HG03342 (cell line): ENCODE results near the gene INPP5E.
"Not testable (repeated sequence)": the region's sequence is repeated elsewhere in the genome, so short reads cannot be mapped to it uniquely, and the experiment has no call there.

ENCODE experiments used
- ATAC-seq: cut with Tn5 transposase; IDR thresholded peaks from one replicate; pipeline ENCODE4 v1.9.1; 2021; ENCODE audit warnings: mild to moderate bottlenecking, moderate library complexity; ENCODE audit not compliant: unreplicated experiment

The INPP5E gene

DNA sequence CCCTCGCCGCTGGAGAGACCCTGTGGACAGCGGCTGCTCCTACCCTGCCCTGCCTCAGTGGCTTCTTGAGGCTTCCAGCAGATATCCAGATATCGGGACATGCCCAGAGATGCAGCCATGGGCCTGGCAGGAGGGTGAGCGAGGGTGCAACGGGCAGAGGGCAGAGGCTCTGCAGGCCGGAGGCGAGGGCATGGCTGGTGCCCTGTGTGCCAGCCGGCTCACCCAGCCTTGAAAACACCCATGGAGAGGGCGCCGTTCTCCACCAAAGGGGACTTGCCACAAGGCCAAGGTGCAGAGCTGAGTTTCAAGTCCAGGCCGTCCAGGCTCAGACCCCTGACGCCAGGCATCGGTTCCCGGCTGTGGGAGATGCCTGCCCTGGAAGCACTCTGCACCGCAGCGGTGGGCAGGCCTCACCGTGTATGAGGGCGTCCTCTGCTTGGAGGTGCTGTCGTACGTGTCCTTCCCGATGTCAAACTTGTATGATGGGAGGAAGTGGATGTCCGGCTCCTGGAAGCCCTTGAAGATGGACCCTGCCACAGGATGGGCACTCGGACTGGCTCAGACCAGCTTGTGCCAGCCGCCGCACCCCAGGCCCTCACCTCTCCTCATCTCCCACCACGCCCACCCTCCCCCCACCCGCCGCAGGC is 8.9 kb downstream of the INPP5E start:
- no peak for ATAC-seq

DNA sequence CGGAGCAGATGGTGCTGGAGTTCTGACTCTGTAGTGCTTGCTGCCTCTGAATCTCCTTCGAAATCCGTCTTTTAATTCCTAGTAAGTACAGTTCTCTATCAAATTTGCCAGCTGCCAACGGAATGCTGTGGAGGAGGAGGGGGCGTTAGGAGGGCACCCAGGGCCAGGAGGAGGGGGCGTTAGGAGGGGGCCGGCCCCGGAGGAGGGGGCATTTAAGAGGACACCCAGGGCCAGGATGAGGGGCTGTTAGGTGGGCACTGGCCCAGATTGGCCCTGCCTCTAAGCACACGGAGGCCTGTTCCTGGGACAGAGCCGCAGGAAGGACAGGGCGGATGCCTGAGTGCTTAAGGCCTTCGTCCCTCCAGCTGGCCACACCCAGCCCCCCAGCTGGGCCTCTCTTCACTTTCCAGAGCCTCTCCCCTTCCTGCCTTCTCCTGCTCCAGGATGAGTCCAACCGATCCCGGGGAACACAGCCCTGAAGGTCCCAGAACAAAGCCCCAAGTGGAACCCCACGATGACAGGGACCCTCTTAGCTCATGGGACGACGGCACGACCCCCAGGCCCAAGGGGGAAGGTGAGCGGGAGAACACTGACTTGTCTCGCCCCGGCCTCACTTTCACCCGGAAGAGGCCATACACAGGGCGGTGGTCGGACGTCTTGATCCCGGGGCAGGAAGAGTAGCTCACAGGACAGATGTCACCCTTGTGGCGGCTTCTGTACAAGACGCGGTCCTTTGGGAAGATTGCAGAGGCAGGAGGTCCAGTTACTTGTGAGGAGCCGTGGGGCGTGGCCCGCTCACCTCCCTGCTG is 9.8 kb downstream of the INPP5E start:
- ATAC-seq, result no peak

- no peak for ATAC-seq
These were observed 10.5 kb downstream of the INPP5E start for GRCh38 chr9:136429075-136429628.

DNA sequence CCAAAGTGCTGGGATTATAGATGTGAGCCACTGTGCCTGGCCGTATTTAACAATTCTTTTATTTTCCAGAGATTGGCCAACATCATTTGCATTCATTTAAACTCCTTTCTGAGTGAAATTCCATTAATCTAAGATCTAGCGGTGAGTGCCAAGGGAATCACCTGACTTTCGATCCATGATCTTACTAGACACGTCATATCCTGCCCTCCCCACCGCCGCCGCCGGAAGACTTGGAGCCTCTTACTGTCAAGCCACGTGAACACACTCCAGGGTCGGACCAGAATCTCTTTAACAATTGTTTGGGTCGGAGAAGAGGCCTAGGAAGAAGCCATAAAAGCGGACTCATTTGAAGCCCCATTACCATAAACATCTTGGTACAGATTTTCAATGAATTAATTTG is 12.9 kb downstream of the INPP5E start:
- no peak for ATAC-seq

GRCh38 chr9:136425367-136425766 is 14.3 kb downstream of the INPP5E start:
- not testable (repeated sequence) for ATAC-seq

DNA sequence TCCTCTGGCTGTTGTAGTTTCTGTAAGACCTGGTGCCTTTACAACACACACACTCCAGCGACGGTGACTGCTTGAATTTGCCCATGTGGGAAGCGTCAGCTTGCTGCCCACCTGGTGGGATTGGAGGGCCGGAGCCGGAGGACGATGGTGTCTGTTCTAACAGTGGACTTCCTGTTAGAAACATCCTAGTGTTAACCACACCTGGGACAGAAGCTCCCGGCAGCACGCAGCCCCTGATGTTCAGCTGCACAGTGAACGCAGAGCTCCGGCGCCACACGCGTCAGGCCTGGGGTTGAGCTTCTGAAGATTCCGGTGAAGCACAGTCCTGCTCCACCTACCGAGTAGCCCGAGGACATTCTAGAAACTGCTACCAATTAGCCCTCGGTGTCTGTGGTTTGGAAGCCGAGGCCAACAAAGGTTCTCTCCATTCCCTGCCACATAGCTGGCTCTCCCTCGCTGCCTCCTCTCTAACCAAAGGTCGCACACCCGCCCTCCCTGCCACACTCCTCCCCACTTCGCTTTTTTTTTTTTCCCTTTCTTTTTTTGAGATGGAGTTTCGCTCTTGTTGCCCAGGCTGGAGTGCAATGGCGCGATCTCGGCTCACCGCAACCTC is 14.8 kb downstream of the INPP5E start:
- ATAC-seq, result no peak

GRCh38 chr9:136423432-136424146 is 16.1 kb downstream of the INPP5E start:
- ATAC-seq, result no peak

GRCh38 chr9:136422876-136423275 is 16.8 kb downstream of the INPP5E start:
- ATAC-seq, result no peak

DNA sequence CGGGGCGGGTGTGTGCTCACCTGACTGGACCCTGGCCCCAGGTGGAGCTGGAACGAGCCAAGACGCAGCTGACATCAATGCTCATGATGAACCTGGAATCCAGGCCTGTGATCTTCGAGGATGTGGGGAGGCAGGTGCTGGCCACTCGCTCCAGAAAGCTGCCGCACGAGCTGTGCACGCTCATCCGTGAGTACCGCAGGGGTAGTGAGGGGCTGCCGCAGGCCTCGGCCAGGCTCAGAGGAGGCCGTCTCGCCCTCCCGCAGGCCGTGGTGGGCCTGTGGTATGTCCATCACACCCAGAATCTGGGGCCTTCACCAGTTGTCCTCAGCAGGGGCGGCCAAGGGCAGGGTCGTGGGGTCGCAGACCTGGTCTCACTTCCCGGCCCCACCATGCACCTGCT is 17.9 kb downstream of the INPP5E start:
- no peak for ATAC-seq

GRCh38 chr9:136419092-136419420 is 20.6 kb downstream of the INPP5E start:
- ATAC-seq, result no peak

GRCh38 chr9:136418182-136419091 is 21.2 kb downstream of the INPP5E start:
- no peak for ATAC-seq

GRCh38 chr9:136416914-136417313 is 22.7 kb downstream of the INPP5E start:
- ATAC-seq, result no peak

DNA sequence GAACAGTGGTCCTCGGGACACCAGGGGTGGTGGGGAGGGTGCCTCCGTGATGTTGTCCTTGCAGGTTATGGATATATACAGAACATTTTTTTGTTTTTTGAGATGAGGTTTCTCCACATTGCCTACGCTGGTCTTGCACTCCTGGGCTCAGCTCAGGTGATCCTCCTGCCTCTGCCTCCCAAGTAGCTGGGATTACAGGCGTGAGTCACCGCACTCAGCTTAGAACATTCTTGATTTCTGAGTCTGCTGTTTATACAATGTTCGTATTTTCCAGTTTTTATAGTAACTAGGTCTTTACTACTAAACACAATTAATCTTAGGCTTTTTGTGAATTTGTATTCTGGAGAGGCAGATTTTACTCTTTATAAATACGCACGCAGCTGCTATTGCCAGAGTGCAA is 23.2 kb downstream of the INPP5E start:
- no peak for ATAC-seq

- no peak for ATAC-seq
These were observed 26.7 kb downstream of the INPP5E start for GRCh38 chr9:136412962-136413361.

DNA sequence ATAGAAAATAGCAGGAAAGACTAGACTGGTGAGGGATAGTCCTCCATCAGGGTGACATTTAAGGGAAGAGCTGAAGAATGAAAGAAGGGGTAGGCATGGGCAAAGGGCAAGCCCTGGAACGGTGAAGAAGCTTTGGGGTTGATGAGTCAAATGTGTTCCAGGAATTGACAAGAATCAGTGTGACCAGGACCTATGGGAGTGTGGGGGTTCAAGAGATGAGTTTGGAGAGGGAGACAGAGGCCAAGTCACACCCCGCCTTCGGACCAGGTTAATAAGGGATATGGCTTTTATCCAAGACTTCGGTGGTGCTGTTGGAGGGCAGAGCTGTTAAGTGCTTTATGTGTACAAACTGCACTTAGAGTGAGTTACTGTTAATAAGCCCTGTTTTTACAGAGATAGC is 28.3 kb downstream of the INPP5E start:
- ATAC-seq, result no peak

- ATAC-seq, result peak; percentile 83
These were observed 29.0 kb downstream of the INPP5E start, which contains the start of the genes ENTR1 and PMPCA for GRCh38 chr9:136410500-136411287. TSS of gene ENTR1 (minus strand) at chr9:136410614. CDS start at chr9:136410397, 217 bp downstream. TSS of gene PMPCA (plus strand) at chr9:136410658. CDS start at chr9:136410669, 11 bp downstream.

- peak; percentile 17 for ATAC-seq
These were observed 29.8 kb downstream of the INPP5E start for GRCh38 chr9:136409557-136410455.

DNA sequence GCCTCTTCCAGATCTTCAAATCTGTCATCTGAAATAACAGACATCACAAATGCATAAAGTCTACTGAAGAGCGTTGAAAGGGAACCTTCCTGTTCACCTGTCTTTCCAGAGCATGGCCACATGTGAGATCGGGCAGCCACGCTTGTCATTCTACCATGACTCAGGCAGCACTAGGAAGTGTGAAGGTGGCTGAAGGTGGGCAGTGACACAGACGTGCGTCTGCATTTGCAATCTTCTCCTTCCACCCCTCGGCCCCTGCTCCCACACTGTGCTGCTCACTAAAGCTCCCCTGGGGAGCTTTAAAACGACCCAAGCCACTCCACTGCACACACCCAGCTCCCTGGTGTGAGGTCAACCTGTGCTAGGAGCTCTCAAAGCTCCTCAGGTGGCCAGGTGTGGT is 31.7 kb downstream of the INPP5E start:
- no peak for ATAC-seq
